Fibroblast of skin of left quadriceps (primary cell): ENCODE results near the gene LIN7C.

Experiments
- DNase-seq, 2 experiments: peaks; one replicate each; pipeline ENCODE4 v3.0.0-alpha.2; 2013; ENCODE audit warnings: low read depth in 2 of 2

LIN7C gene

GRCh38 chr11:27447288-27448183 is 59.0 kb downstream of the LIN7C start:
- DNase-seq: peak; percentile 79 to 84

GRCh38 chr11:27445625-27446024 is 60.9 kb downstream of the LIN7C start:
- DNase-seq: no peak

- DNase-seq: no peak
Observed at GRCh38 chr11:27444801-27445215, 61.8 kb downstream of the LIN7C start.
